GM12892 (cell line): ENCODE data around the gene SLC8A1.

Experiments
- DNase-seq: peaks from one replicate; pipeline ENCODE4 v3.0.0; 2011; ENCODE audit not compliant: insufficient read length
- FAIRE-seq: peaks from 2 replicates; lab custom pipeline; 2011; peaks lifted over from hg19 to GRCh38; lab: Jason Lieb, UNC
- POLR2A ChIP-seq: IDR thresholded peaks from 2 replicates; pipeline ENCODE4 v1.6.1; 2011; ENCODE audit warnings: low read depth, low read length, control low read depth
- POLR2AphosphoS5 ChIP-seq: IDR thresholded peaks from 2 replicates; pipeline ENCODE4 v1.6.1; 2011; ENCODE audit warnings: low read depth, low read length, control low read depth
- TAF1 ChIP-seq: IDR thresholded peaks from 2 replicates; pipeline ENCODE4 v1.6.1; 2011; ENCODE audit warnings: low read depth, mild to moderate bottlenecking, control low read depth, low read length, borderline replicate concordance

SLC8A1 gene

DNA sequence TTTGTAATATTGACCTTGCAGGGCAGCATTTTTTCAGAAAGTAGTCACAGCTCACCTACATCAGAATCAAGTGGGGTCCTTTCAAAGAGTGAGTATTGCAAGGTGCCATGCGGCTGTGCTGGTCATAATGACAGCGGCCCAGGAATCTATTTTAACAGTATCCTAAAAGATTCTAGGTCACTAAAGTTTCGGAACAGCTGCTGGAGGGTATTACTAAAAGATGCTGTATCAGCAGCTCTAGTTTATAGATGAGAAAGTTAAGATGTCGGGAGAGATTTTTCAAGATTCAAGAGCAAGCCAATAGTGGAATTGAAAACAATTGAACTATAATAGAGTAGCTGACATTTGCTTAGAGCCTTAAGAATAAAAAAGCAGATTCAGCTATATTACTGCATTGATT, 336.0 kb downstream of the SLC8A1 start:
- no peak for FAIRE-seq
- no peak for DNase-seq
- TF ChIP-seq POLR2AphosphoS5 (no peak), TAF1 (no peak), POLR2A (no peak)

DNA sequence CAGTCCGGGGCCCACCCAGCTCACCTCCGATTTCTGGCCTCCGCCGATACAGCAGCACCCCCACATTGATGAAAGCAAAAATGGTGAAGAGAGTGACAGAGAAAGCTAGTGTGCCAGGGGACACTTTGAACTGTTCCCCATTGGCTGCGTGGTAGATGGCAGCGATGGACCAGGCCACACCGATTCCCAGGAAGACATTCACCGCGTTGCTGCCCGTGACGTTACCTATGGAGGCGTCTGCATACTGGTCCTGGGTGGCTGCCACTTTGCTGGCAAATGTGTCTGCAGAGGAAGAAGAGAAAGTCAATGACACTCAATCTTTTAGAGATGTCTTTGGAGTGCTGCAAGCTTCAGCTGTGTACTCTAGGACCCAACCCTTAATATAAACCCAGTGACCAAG, 336.5 kb downstream of the SLC8A1 start:
- no peak for TF ChIP-seq TAF1
- TF ChIP-seq POLR2AphosphoS5 = no peak
- TF ChIP-seq POLR2A = no peak
- FAIRE-seq (no peak), DNase-seq (no peak)

DNA sequence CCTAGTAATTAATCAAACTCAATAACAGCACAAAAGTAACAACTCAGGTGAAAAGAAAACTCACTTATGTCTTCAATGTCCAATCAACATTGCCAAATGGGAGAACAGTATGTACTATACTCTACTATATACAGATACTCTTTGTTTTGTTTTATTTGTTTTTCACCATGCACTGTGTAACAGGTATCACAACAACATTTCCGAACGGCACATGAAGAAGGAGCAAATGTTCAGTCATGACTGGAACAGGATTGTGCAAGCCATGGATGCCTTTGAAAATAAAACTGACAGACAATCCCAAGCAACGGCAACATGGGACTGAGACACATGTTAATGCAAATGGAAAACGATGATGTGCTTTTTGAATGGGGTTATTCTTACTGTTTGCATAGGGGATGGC, 337.9 kb downstream of the SLC8A1 start:
- DNase-seq = no peak
- no peak for FAIRE-seq
- TF ChIP-seq TAF1 = no peak
- no peak for TF ChIP-seq POLR2AphosphoS5
- no peak for TF ChIP-seq POLR2A

DNA sequence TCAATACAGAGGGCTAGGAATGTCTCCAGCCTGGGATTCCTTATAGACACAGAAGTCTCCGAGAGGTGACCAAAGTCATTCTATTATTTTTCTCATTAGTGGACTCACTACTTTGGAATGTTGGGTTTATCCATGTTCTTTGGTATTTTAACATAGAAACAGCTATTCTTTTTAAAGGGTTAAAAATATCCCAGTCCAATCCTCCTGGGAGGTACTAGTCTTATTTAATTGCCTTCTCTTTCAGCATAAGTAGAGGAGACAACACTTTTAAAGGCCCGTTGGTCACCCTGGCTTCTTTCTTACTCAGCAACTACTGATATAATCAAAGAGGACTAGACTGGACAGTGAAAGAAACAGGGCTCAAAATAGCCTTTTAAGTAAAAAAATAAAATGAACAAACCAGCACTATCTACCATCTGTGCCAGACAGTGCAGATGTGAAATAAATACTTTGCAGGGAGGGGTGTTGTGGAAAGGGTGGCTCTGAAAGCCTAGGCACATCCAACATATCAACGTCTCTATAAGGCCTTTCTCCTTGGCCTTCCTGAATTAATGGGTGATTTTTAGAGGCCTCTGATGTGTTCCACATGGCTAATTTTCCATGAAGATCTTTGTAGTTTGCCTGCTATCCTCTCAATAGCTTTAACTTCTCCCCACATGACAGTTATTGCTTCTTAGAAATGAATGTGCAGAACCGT, 338.5 kb downstream of the SLC8A1 start:
- no peak for FAIRE-seq
- TF ChIP-seq POLR2AphosphoS5 = no peak
- TF ChIP-seq POLR2A = no peak
- TF ChIP-seq TAF1 = no peak
- DNase-seq = no peak

DNA sequence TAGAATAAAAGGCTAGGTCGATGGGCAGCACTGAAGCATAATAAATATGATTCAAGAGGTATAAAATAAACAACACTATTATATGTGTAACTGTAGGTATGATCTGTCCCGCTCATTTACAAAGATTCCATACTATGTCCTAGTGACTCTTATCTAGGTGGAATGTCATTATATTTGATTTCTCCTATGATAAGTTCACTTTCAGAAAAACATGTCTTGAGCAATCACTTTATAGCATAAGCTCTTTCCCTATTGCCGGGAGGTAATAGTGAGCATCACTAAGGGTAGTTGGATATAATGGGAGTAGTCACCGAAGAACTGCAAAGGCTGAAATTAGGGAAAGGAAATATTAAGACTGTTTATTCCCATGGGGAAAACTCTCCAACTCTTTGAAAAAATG, 342.5 kb downstream of the SLC8A1 start:
- DNase-seq (no peak), FAIRE-seq (no peak)
- no peak for TF ChIP-seq TAF1
- TF ChIP-seq POLR2AphosphoS5 = no peak
- no peak for TF ChIP-seq POLR2A

DNA sequence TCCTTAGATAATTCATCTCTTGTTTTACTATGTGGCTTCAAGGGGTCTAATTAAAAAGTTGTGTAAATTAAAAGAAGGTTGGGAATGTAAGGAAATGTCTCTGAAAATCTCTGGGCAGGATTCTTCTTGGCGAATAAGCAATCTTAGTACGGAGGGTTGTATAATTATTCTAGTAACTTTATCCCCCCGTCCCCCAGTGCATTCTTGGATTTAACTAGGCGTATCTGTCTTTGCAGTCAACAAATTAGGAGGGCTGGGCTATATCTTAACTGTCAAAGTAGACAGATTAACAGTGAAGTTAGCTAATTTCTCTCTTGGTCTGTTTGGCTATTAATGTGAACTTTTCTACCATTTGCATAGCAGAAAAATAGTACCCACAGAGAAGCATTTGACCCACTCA, 343.0 kb downstream of the SLC8A1 start:
- TF ChIP-seq POLR2AphosphoS5 = no peak
- TF ChIP-seq POLR2A = no peak
- no peak for TF ChIP-seq TAF1
- no peak for FAIRE-seq

DNA sequence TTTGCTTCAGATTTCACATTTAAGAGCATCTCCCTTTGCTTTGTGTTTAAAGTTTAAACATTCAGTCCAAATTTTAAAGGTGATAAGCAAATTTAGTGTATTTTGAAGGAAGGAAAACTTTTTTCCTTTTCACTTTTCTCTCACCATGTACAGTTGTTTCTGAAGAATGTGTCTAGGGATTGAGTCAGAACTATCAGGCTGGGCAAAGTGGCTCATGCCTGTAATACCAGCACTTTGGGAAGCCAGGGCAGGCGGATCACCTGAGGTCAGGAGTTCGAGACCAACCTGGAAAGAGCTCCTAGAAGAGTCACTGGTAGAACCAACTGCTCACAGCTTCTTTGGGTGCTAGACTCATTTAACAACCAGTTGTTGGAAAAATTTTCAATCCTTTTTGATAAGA, 345.8 kb downstream of the SLC8A1 start:
- FAIRE-seq (no peak), DNase-seq (no peak)
- no peak for TF ChIP-seq POLR2AphosphoS5
- no peak for TF ChIP-seq TAF1
- TF ChIP-seq POLR2A = no peak

More for the DNA sequence above, 343.0 kb downstream of the SLC8A1 start:
- no peak for DNase-seq

DNA sequence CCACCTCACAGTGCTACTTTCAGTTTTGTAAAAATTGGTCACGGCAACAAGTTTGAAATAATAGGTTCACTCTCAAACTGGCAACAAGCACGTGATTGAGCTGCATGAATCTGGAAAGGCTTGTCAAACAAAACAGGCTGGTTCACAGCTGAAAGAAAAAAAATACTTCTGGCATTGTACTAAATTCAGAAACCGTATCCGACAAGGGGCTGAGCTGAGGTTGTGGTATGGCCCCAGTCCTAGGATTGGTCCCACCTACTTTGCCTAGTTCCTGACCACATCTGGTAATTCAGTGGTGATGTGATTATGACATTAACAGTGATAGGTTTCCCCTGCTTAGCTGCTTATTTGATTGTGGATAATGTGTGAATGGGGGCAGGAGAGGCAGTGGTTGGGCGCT, 346.3 kb downstream of the SLC8A1 start:
- DNase-seq = no peak
- FAIRE-seq = no peak
- no peak for TF ChIP-seq TAF1

DNA sequence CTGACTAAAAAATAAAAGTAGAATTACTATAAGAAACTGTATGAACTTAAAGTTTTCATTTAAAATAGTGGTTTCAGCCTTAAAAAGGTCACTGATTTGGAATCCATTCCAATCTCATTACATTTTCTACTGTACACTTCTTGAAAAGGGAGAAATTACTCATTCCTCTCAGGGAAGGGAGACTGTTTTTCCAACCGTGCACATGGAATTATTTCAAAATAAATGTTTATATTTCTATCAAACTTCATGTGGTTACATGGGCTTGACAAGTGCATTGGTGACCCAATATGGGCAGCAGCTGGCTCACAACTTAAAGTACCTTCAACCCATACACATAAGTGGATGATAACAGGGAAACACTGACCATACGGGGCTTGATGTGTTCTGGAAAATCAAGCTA, 348.3 kb downstream of the SLC8A1 start:
- FAIRE-seq (no peak), DNase-seq (no peak)
- TF ChIP-seq POLR2AphosphoS5 = no peak
- TF ChIP-seq TAF1 = no peak
- TF ChIP-seq POLR2A = no peak

DNA sequence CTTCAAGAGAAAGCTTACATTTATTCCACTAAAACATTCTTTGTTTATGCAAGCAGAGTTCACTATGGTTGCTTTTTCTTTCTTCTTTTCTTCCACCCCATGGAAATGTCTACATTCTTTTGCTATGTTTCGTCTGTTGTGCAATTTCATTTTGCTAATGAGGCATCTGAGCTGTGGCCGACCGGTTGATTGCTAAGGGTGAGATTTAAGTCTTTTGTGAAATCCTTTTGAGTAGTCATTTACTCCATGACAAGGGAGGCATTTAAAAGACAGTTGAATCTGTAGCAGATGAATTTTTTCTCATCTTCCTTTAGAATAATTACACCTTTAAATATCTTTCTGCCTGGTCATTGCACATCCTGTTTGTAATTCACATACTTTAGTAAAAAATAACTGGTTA, 348.7 kb downstream of the SLC8A1 start:
- TF ChIP-seq TAF1 (no peak), POLR2A (no peak), POLR2AphosphoS5 (no peak)
- FAIRE-seq (no peak), DNase-seq (no peak)

DNA sequence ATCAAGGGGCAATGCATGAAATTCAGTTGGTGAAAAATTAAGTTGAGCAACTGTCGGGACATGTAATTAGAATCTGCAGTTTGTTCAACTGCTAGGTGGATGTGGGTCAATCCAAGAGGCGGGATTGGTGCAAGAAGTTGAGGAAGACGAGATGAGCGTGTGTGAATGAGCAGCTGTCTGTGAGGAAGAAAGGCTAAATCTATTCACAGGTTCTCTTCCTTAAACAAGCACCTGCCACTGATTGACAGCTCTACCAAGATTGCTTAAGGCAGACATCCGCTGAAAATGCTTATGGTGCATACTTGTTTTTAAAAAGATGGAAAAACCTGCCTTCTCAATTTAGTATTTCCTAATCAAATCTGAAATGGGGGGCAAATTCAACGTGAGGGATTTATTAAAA, 349.4 kb downstream of the SLC8A1 start:
- TF ChIP-seq POLR2A = no peak
- TF ChIP-seq POLR2AphosphoS5 = no peak
- TF ChIP-seq TAF1 = no peak
- no peak for DNase-seq
- no peak for FAIRE-seq

DNA sequence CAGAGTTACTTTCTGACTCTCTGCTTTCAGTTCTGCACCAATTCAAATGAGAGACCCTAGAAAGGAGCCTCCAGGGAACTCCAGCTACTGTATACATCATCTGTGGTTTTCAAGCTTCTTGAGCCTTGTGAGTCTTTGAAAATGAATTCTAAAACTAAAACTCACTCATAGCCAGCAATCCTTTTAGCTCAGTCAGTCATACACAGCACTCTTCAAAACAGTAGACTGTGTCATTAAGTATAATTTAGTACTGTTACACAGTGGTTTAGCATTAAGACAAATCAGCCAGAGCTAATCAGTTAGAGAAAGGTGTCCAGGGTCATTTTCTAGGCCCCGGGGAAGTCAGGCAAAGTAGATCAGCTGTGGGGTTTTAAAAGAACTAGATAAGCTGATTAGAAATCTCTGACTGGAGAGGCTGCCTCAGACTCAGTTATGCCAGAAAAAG, 350.7 kb downstream of the SLC8A1 start:
- no peak for DNase-seq
- FAIRE-seq = no peak

DNA sequence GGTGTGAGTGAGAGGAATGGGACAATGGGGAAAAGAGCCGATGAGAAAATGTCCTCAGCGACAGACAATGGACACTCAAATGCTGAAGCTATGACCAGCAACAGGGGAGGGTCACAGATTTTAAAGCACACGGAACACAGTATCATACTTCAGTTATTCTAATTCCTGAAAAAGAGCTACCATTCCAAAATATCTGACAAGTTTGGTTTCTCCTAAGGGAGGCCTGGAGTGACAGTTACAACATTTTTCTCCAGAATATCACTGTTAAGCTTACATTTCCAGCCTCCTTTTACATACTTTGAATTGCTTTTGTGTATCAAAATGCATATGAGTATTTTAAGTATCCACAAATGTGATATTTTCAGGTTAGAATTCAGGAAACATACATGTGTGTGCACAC, 351.2 kb downstream of the SLC8A1 start:
- no peak for FAIRE-seq
- TF ChIP-seq POLR2A = no peak
- DNase-seq = no peak

More for the DNA sequence above, 350.7 kb downstream of the SLC8A1 start:
- TF ChIP-seq POLR2AphosphoS5 (no peak), TAF1 (no peak), POLR2A (no peak)
